Measurements from ENCODE around the gene SNRPB.
A peak's percentile ranks its signal among the peaks of the same experiment; 100 is the strongest.

Gene SNRPB

GRCh38 chr20:2470423-2471193 is at the start of gene SNRPB:
SNRPB (minus strand) TSS chr20:2470789; CDS start chr20:2470690, 99 bp downstream.
- Histone ChIP-seq H3K27me3 (ENCODE audit: low read depth, low read length) (no peaks in the 10 kb centered on the region), H3K4me1 (ENCODE audit: control insufficient read depth in 1 of 2, insufficient read depth in 2 of 2, low read length in 2 of 2) (peaks cover 0 to 16% of the 10 kb centered on the region in 2 donors), H3K36me3 (ENCODE audit: control insufficient read depth in 1 of 2, insufficient read depth in 2 of 2, low read length in 2 of 2) (peaks cover 20 to 27% of the 10 kb centered on the region in 2 donors), H3K9me3 (ENCODE audit: control insufficient read depth in 1 of 2, low read length in 2 of 2) (no peaks in the 10 kb centered on the region), H3K4me3 (ENCODE audit: low read depth in 1 of 2, low read length in 2 of 2) (peak within 1 kb of the TSS; percentile 76 to 94), H3K27ac (ENCODE audit: low read length) (peak within 1 kb of the TSS; percentile 98)

DNA sequence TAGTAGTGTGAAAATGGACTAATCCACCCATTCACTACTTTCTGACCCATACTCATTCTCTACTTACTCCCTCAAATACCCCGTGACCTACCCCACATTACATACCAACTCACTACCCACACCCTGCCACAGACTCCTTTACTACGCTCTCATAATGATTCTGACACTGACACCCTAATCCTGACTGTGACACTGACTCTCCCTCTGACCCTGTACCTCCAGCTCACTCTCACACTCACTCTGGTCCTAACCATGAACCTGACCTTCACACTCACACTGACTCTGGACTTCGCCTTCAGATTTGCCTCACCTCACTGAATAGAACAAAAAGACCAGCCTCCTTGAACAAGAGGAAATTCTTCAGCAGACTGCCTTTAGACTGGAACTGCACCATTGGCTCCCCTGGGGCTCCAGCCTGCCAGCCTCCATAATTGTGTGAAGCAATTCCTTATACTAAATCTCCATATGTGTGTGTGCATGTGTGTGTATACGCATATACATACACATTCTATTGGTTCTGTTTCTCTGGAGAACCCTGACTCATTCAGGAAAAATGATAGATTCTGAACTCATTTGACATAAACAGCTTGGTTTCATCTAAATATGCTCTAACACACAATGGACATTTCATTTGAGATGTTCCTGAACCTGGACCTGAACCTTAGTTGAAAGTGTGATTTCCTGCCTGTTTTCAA is 48.7 kb upstream of the SNRPB start:
- no peaks in the 10 kb centered on the region for H3K36me3 ChIP-seq (ENCODE audit: control insufficient read depth in 1 of 2, insufficient read depth in 2 of 2, low read length in 2 of 2)
- peaks cover 0 to 4% of the 10 kb centered on the region in 2 donors for H3K4me1 ChIP-seq (ENCODE audit: control insufficient read depth in 1 of 2, insufficient read depth in 2 of 2, low read length in 2 of 2)
- no peak overlapping the region for H3K4me3 ChIP-seq (ENCODE audit: low read depth in 1 of 2, low read length in 2 of 2)
- no peaks in the 10 kb centered on the region for H3K27me3 ChIP-seq (ENCODE audit: low read depth, low read length)
- no peaks in the 10 kb centered on the region for H3K9me3 ChIP-seq (ENCODE audit: control insufficient read depth in 1 of 2, low read length in 2 of 2)
- no peak overlapping the region for H3K27ac ChIP-seq (ENCODE audit: low read length)

- Histone ChIP-seq H3K27ac (ENCODE audit: low read length) (no peak overlapping the region), H3K9me3 (ENCODE audit: control insufficient read depth in 1 of 2, low read length in 2 of 2) (no peaks in the 10 kb centered on the region), H3K4me1 (ENCODE audit: control insufficient read depth in 1 of 2, insufficient read depth in 2 of 2, low read length in 2 of 2) (no peaks in the 10 kb centered on the region), H3K36me3 (ENCODE audit: control insufficient read depth in 1 of 2, insufficient read depth in 2 of 2, low read length in 2 of 2) (no peaks in the 10 kb centered on the region), H3K4me3 (ENCODE audit: low read depth in 1 of 2, low read length in 2 of 2) (no peak overlapping the region), H3K27me3 (ENCODE audit: low read depth, low read length) (no peaks in the 10 kb centered on the region)
Measured at GRCh38 chr20:2518558-2518957, 48.0 kb upstream of the SNRPB start.

GRCh38 chr20:2518096-2518495 is 47.5 kb upstream of the SNRPB start:
- Histone ChIP-seq H3K36me3 (ENCODE audit: control insufficient read depth in 1 of 2, insufficient read depth in 2 of 2, low read length in 2 of 2) (no peaks in the 10 kb centered on the region), H3K9me3 (ENCODE audit: control insufficient read depth in 1 of 2, low read length in 2 of 2) (no peaks in the 10 kb centered on the region), H3K4me1 (ENCODE audit: control insufficient read depth in 1 of 2, insufficient read depth in 2 of 2, low read length in 2 of 2) (no peaks in the 10 kb centered on the region), H3K27ac (ENCODE audit: low read length) (no peak overlapping the region), H3K27me3 (ENCODE audit: low read depth, low read length) (no peaks in the 10 kb centered on the region), H3K4me3 (ENCODE audit: low read depth in 1 of 2, low read length in 2 of 2) (no peak overlapping the region)

GRCh38 chr20:2516399-2516798 is 45.8 kb upstream of the SNRPB start:
- no peaks in the 10 kb centered on the region for H3K27me3 ChIP-seq (ENCODE audit: low read depth, low read length)
- H3K27ac ChIP-seq (ENCODE audit: low read length), result no peak overlapping the region
- H3K4me3 ChIP-seq (ENCODE audit: low read depth in 1 of 2, low read length in 2 of 2), result no peak overlapping the region
- H3K36me3 ChIP-seq (ENCODE audit: control insufficient read depth in 1 of 2, insufficient read depth in 2 of 2, low read length in 2 of 2), result no peaks in the 10 kb centered on the region
- H3K9me3 ChIP-seq (ENCODE audit: control insufficient read depth in 1 of 2, low read length in 2 of 2), result no peaks in the 10 kb centered on the region
- H3K4me1 ChIP-seq (ENCODE audit: control insufficient read depth in 1 of 2, insufficient read depth in 2 of 2, low read length in 2 of 2), result no peaks in the 10 kb centered on the region

DNA sequence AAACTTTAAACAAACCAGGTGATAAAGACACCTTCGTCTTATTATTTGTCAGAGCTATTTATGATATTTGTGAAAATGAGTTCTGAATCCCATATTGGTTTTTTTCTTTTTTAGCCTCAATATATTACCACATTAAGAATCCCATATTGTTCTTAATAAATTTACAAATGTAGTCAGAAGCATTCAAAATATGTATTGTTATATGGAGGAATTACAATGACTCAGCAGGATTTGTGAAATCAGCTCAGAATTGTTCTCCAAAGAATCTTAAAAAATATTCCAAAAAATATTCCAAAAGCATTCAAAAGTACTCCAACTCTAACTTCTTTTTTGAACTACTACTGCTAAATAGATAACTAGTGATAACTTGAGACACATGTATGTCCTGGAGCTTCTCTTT is 44.6 kb upstream of the SNRPB start:
- Histone ChIP-seq H3K4me3 (ENCODE audit: low read depth in 1 of 2, low read length in 2 of 2) (no peak overlapping the region), H3K36me3 (ENCODE audit: control insufficient read depth in 1 of 2, insufficient read depth in 2 of 2, low read length in 2 of 2) (no peaks in the 10 kb centered on the region), H3K27ac (ENCODE audit: low read length) (no peak overlapping the region), H3K27me3 (ENCODE audit: low read depth, low read length) (no peaks in the 10 kb centered on the region), H3K4me1 (ENCODE audit: control insufficient read depth in 1 of 2, insufficient read depth in 2 of 2, low read length in 2 of 2) (no peaks in the 10 kb centered on the region), H3K9me3 (ENCODE audit: control insufficient read depth in 1 of 2, low read length in 2 of 2) (no peaks in the 10 kb centered on the region)

DNA sequence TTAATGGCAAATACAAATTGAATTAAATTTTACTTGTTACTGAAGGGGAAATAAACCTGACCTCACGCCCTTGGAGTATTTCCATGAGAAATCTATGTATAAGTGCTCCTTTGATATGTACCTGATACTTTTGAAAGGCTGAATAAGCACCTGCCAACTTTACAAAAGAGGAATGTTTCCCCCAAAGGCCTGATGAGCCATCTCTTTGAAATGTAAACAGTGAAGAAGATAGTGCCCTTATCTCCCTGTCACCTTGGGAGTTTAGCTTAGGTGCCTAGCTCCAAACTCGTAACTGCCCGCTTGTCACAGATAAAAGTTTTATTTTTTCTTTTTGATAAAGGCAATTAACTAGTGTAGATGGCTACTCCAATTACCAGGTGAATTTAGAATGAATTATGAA is 39.2 kb upstream of the SNRPB start:
- H3K4me1 ChIP-seq (ENCODE audit: control insufficient read depth in 1 of 2, insufficient read depth in 2 of 2, low read length in 2 of 2), result peaks cover 0 to 13% of the 10 kb centered on the region in 2 donors
- H3K36me3 ChIP-seq (ENCODE audit: control insufficient read depth in 1 of 2, insufficient read depth in 2 of 2, low read length in 2 of 2), result no peaks in the 10 kb centered on the region
- H3K4me3 ChIP-seq (ENCODE audit: low read depth in 1 of 2, low read length in 2 of 2), result peak overlapping the region in 1 of 2 donors; percentile 95
- H3K27me3 ChIP-seq (ENCODE audit: low read depth, low read length), result no peaks in the 10 kb centered on the region
- no peak overlapping the region for H3K27ac ChIP-seq (ENCODE audit: low read length)
- no peaks in the 10 kb centered on the region for H3K9me3 ChIP-seq (ENCODE audit: control insufficient read depth in 1 of 2, low read length in 2 of 2)

GRCh38 chr20:2509468-2509781 is 38.8 kb upstream of the SNRPB start:
- Histone ChIP-seq H3K27ac (ENCODE audit: low read length) (peak overlapping the region; percentile 94), H3K27me3 (ENCODE audit: low read depth, low read length) (no peaks in the 10 kb centered on the region), H3K4me1 (ENCODE audit: control insufficient read depth in 1 of 2, insufficient read depth in 2 of 2, low read length in 2 of 2) (peaks cover 0 to 13% of the 10 kb centered on the region in 2 donors), H3K4me3 (ENCODE audit: low read depth in 1 of 2, low read length in 2 of 2) (peak overlapping the region; percentile 95 to 96), H3K9me3 (ENCODE audit: control insufficient read depth in 1 of 2, low read length in 2 of 2) (no peaks in the 10 kb centered on the region), H3K36me3 (ENCODE audit: control insufficient read depth in 1 of 2, insufficient read depth in 2 of 2, low read length in 2 of 2) (no peaks in the 10 kb centered on the region)

GRCh38 chr20:2508631-2509467 is 38.3 kb upstream of the SNRPB start, which contains the start of gene ZNF343:
ZNF343 (minus strand) TSS chr20:2508915; CDS start chr20:2493895, 15,020 bp downstream.
- Histone ChIP-seq H3K9me3 (ENCODE audit: control insufficient read depth in 1 of 2, low read length in 2 of 2) (no peaks in the 10 kb centered on the region), H3K4me3 (ENCODE audit: low read depth in 1 of 2, low read length in 2 of 2) (peak within 1 kb of the TSS; percentile 95 to 96), H3K27me3 (ENCODE audit: low read depth, low read length) (no peaks in the 10 kb centered on the region), H3K27ac (ENCODE audit: low read length) (peak within 1 kb of the TSS; percentile 94), H3K4me1 (ENCODE audit: control insufficient read depth in 1 of 2, insufficient read depth in 2 of 2, low read length in 2 of 2) (peaks cover 0 to 13% of the 10 kb centered on the region in 2 donors), H3K36me3 (ENCODE audit: control insufficient read depth in 1 of 2, insufficient read depth in 2 of 2, low read length in 2 of 2) (no peaks in the 10 kb centered on the region)

GRCh38 chr20:2507875-2508630 is 37.5 kb upstream of the SNRPB start:
- peak overlapping the region; percentile 94 for H3K27ac ChIP-seq (ENCODE audit: low read length)
- H3K36me3 ChIP-seq (ENCODE audit: control insufficient read depth in 1 of 2, insufficient read depth in 2 of 2, low read length in 2 of 2), result no peaks in the 10 kb centered on the region
- H3K4me1 ChIP-seq (ENCODE audit: control insufficient read depth in 1 of 2, insufficient read depth in 2 of 2, low read length in 2 of 2), result peaks cover 0 to 13% of the 10 kb centered on the region in 2 donors
- no peaks in the 10 kb centered on the region for H3K27me3 ChIP-seq (ENCODE audit: low read depth, low read length)
- H3K9me3 ChIP-seq (ENCODE audit: control insufficient read depth in 1 of 2, low read length in 2 of 2), result no peaks in the 10 kb centered on the region
- peak overlapping the region; percentile 95 to 96 for H3K4me3 ChIP-seq (ENCODE audit: low read depth in 1 of 2, low read length in 2 of 2)

All from muscle layer of duodenum (tissue), 2 donors.